IPS-11a (cell line): Measurements from ENCODE around the gene CGRRF1.

ENCODE experiments used
- H3K4me3 ChIP-seq: one replicate; pipeline ENCODE4 v1.5.1; 2013; ENCODE audit warnings: low read depth, low read length, control low read depth

Gene CGRRF1

DNA sequence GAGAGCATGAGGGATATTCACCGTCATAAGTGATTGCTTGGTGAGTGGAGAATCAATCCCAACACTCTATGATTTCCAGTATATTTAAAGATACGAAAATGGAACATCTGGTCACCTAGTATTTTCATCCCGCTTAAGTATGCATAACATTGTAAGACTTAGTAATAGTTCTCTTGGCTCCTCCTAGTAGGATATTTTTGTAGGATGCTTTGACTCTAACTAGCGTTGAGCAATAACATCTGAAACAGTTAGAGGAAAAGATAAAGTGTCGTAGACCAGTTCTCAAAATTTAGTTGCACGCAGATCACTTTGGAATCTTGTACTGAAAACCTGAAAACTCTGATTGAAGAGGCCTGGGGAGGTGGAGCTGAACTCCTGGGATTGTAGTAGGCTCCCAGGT, 64.8 kb downstream of the CGRRF1 start:
- H3K4me3 ChIP-seq, result no peak overlapping the region

DNA sequence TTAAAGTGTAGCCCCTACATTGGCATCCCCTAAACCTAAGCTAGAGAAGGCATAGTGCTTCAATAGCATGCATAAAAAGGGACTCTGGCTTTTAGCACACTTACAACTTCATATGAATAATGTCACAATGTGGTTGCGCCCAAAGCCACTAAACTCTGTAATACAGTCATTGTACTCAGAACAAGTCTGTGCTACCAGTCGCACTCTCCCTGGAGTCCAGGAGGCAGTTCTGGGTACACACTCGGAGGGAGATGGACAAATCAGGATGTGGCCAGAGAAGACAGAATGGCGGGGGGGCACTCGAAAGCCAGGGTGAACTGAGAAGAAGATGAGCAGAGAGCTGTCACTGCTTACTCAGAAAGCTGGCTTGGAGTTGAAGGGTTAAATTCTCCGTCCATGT, 67.8 kb downstream of the CGRRF1 start:
- no peak overlapping the region for H3K4me3 ChIP-seq

DNA sequence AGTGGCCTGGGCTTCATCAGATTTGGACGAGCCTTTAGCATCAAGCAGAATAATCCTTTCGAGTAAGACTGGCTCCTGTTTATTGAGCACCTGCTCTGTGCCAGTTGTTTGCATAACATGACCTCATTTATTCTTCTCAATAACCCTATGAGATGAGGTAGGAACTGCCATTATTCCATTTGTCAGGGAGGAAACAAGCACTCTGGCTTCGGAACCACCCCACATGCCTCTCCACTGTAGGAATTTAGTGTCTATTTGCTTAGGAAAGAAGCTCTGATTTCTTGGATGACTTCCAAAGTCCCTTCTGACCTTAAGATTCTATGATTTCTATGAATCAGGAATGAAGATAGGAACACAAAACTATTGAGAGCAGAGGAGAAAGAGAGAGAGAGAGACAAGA, 68.3 kb downstream of the CGRRF1 start:
- no peak overlapping the region for H3K4me3 ChIP-seq

- no peak overlapping the region for H3K4me3 ChIP-seq
These were observed 69.9 kb downstream of the CGRRF1 start for GRCh38 chr14:54579621-54580020.

GRCh38 chr14:54580933-54581332, 71.2 kb downstream of the CGRRF1 start:
- H3K4me3 ChIP-seq, result no peak overlapping the region

DNA sequence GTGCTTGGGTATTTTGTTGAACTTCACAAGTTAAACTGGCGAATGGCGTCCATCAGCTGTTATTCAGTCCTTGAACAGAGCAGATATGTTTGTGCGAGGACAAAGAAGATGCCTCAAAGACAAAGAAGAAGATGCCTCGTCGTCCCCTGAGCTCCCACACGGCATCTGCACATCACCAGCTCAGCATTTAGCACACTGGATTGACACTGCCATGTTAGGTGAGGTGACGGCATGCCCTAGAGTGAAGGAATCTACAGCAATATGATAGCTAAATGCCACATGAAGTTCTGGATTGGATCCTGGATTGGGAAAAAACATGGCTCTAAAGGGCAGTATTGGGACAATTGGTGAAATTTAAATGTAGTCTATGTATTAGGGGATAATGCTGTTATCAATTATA, 72.6 kb downstream of the CGRRF1 start:
- no peak overlapping the region for H3K4me3 ChIP-seq

- H3K4me3 ChIP-seq, result no peak overlapping the region
These were observed 74.4 kb downstream of the CGRRF1 start for GRCh38 chr14:54584097-54584496.

DNA sequence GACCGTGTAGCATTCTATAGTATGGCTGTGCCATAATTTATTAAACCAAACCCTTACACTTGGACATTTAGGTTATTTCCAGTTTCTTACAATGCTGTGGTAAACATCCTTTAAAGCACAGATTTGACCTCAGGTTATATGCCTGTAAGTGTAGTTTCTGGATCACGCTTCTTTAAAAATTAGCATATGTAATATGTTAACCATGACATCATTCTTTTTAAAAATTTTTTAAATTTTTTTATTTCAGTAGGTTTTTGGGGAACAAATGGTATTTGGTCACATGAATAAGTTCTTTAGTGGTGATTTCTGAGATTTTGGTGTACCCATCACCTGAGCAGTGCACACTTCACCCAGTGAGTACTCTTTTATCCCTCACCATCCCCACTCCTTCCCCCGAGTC, 75.5 kb downstream of the CGRRF1 start:
- H3K4me3 ChIP-seq, result no peak overlapping the region
